H1 (cell line): ENCODE data around the gene LPCAT1. TPM values are rescaled to one million over a fixed set of nuclear protein-coding genes. Genes with fewer than 3 reads are reported as not detected.

Source experiments
- CTCF ChIA-PET: fragments of 300-600 bp; sonication (Branson Sonifier 250); formaldehyde crosslinking; loops from one replicate; lab custom pipeline; 2021; ENCODE audit not compliant: partially characterized antibody; lab: Charles Lee
- POLR2A ChIA-PET: fragments of 300-600 bp; sonication (Branson Sonifier 250); formaldehyde crosslinking; loops from one replicate; lab custom pipeline; 2021; ENCODE audit warnings: inconsistent platforms; ENCODE audit not compliant: partially characterized antibody; lab: Charles Lee
- DNase-seq, 2 experiments: peaks; one replicate each; pipeline versions ENCODE4 v3.0.0 to v3.0.0-alpha.2; 2010 to 2022; ENCODE audit warnings: low spot score in 2 of 2, low read depth in 1 of 2, mixed read lengths in 1 of 2
- FAIRE-seq: peaks from 2 replicates; lab custom pipeline; 2011; peaks lifted over from hg19 to GRCh38; lab: Jason Lieb, UNC
- H2AFZ ChIP-seq: 2 replicates; pipeline ENCODE4 v1.8.1; 2012; ENCODE audit warnings: low read length, inconsistent platforms
- H2AK5ac ChIP-seq: 2 replicates; pipeline ENCODE4 v1.6.1; 2013; ENCODE audit warnings: low read depth, low read length
- H2BK120ac ChIP-seq: replicated peaks from 2 replicates; pipeline ENCODE3; 2013; ENCODE audit warnings: low read depth, low read length, inconsistent platforms
- H2BK12ac ChIP-seq: 2 replicates; pipeline ENCODE4 v1.6.1; 2013; ENCODE audit warnings: low read depth, low read length
- H2BK15ac ChIP-seq: 2 replicates; pipeline ENCODE4 v1.6.1; 2013; ENCODE audit warnings: low read length
- H2BK20ac ChIP-seq: 2 replicates; pipeline ENCODE4 v1.6.1; 2013; ENCODE audit warnings: low read length
- H2BK5ac ChIP-seq: 2 replicates; pipeline ENCODE4 v1.6.1; 2013; ENCODE audit warnings: low read depth, low read length
- H3K14ac ChIP-seq: 2 replicates; pipeline ENCODE4 v1.6.1; 2013; ENCODE audit warnings: inconsistent platforms; ENCODE audit not compliant: insufficient read length
- H3K18ac ChIP-seq: 2 replicates; pipeline ENCODE4 v1.6.1; 2013; ENCODE audit warnings: low read length; ENCODE audit errors: extremely low read depth
- H3K23ac ChIP-seq: 2 replicates; pipeline ENCODE4 v1.6.1; 2013; ENCODE audit warnings: inconsistent platforms; ENCODE audit not compliant: insufficient read length
- H3K23me2 ChIP-seq: 2 replicates; pipeline ENCODE4 v1.6.1; 2013; ENCODE audit warnings: low read depth, low read length
- H3K27ac ChIP-seq: 2 replicates; pipeline ENCODE4 v1.6.1; 2011; ENCODE audit warnings: low read depth, low read length, inconsistent platforms
- H3K27me3 ChIP-seq, 4 experiments: replicated peaks in 1 of 4; 1 replicate in 1 of 4; 2 replicates in 3 of 4; pipeline versions ENCODE4 v1.6.1 to v1.8.1; 2011 to 2013; ENCODE audit warnings: low read length in 3 of 4, mild to moderate bottlenecking in 3 of 4, inconsistent platforms in 2 of 4, mixed read lengths in 2 of 4, moderate library complexity in 1 of 4; ENCODE audit not compliant: control insufficient read depth in 3 of 4, insufficient read depth in 3 of 4; ENCODE audit errors: extremely low read depth in 1 of 4
- H3K36me3 ChIP-seq, 4 experiments: 2 replicates each; pipeline versions ENCODE4 v1.6.1 to v1.8.1; 2011 to 2013; ENCODE audit warnings: mild to moderate bottlenecking in 4 of 4, low read length in 3 of 4, moderate library complexity in 2 of 4, control low read depth in 1 of 4, inconsistent platforms in 1 of 4; ENCODE audit not compliant: insufficient read depth in 4 of 4, control insufficient read depth in 2 of 4
- H3K4ac ChIP-seq: replicated peaks from 2 replicates; pipeline ENCODE3; 2013; ENCODE audit warnings: low read length, low read depth, mixed read lengths, inconsistent platforms; ENCODE audit not compliant: insufficient read length
- H3K4me1 ChIP-seq, 4 experiments: replicated peaks in 1 of 4; 1 replicate in 1 of 4; 2 replicates in 3 of 4; pipeline versions ENCODE4 v1.6.1 to v1.8.1; 2011 to 2013; ENCODE audit warnings: low read length in 3 of 4, inconsistent platforms in 2 of 4, mixed read lengths in 1 of 4; ENCODE audit not compliant: insufficient read depth in 4 of 4, control insufficient read depth in 3 of 4
- H3K4me2 ChIP-seq, 2 experiments: 2 replicates each; pipeline versions ENCODE4 v1.6.1 to v1.8.1; 2011 to 2013; ENCODE audit warnings: low read depth in 2 of 2, low read length in 2 of 2, control low read depth in 1 of 2, inconsistent platforms in 1 of 2, mild to moderate bottlenecking in 1 of 2; ENCODE audit not compliant: insufficient read depth in 1 of 2
- H3K4me3 ChIP-seq, 4 experiments: fragments of 200-600, 300-600 bp in 1 of 4; sonication (generic), shearing (Covaris generic), sonication (Bioruptor Twin) in 1 of 4; 2 replicates each; pipeline versions ENCODE4 v1.5.1 to v1.8.1; 2011 to 2016; ENCODE audit warnings: low read length in 4 of 4, low read depth in 3 of 4, control low read depth in 2 of 4, inconsistent platforms in 2 of 4, mild to moderate bottlenecking in 2 of 4, mixed read lengths in 1 of 4, moderate library complexity in 1 of 4; ENCODE audit not compliant: insufficient read depth in 2 of 4; ENCODE audit errors: extremely low read depth in 1 of 4
- H3K56ac ChIP-seq: replicated peaks from 2 replicates; pipeline ENCODE3; 2013; ENCODE audit warnings: low read depth, mild to moderate bottlenecking, mixed read lengths, low read length, inconsistent platforms; ENCODE audit not compliant: insufficient read length
- H3K79me1 ChIP-seq: 2 replicates; pipeline ENCODE4 v1.6.1; 2013; ENCODE audit warnings: low read depth, low read length, control low read depth
- H3K79me2 ChIP-seq, 2 experiments: 2 replicates each; pipeline versions ENCODE4 v1.6.1 to v1.8.1; 2012 to 2013; ENCODE audit warnings: low read length in 2 of 2, mild to moderate bottlenecking in 2 of 2, inconsistent platforms in 1 of 2; ENCODE audit not compliant: insufficient read depth in 2 of 2, control insufficient read depth in 1 of 2
- H3K9ac ChIP-seq, 4 experiments: replicated peaks in 1 of 4; 1 replicate in 1 of 4; 2 replicates in 3 of 4; pipeline versions ENCODE4 v1.6.1 to v1.8.1; 2011 to 2013; ENCODE audit warnings: low read depth in 3 of 4, low read length in 3 of 4, control low read depth in 2 of 4, mild to moderate bottlenecking in 2 of 4, moderate library complexity in 2 of 4, inconsistent platforms in 1 of 4; ENCODE audit errors: extremely low read depth in 1 of 4
- H3K9me3 ChIP-seq, 2 experiments: 2 replicates each; pipeline versions ENCODE4 v1.6.1 to v1.8.1; 2012 to 2013; ENCODE audit warnings: mild to moderate bottlenecking in 2 of 2, moderate library complexity in 2 of 2, control low read depth in 1 of 2, inconsistent platforms in 1 of 2, low read depth in 1 of 2, low read length in 1 of 2, mixed read lengths in 1 of 2; ENCODE audit not compliant: insufficient read depth in 2 of 2
- H4K20me1 ChIP-seq, 2 experiments: replicated peaks in 1 of 2; 2 replicates each; pipeline versions ENCODE3 to v1.8.1; 2011 to 2013; ENCODE audit warnings: inconsistent platforms in 2 of 2, low read length in 2 of 2, mild to moderate bottlenecking in 1 of 2; ENCODE audit not compliant: insufficient read depth in 2 of 2, control insufficient read depth in 1 of 2
- H4K5ac ChIP-seq: 2 replicates; pipeline ENCODE4 v1.6.1; 2013; ENCODE audit warnings: low read length, low read depth, mixed read lengths, inconsistent platforms; ENCODE audit not compliant: insufficient read length
- H4K8ac ChIP-seq: 2 replicates; pipeline ENCODE4 v1.8.0; 2013; ENCODE audit warnings: mild to moderate bottlenecking, moderate library complexity, low read length, inconsistent platforms; ENCODE audit not compliant: insufficient read depth; ENCODE audit errors: extremely low read depth
- H4K91ac ChIP-seq: replicated peaks from 2 replicates; pipeline ENCODE3; 2013; ENCODE audit warnings: low read length, mixed read lengths, inconsistent platforms; ENCODE audit not compliant: insufficient read length
- CBX5 ChIP-seq: fragments of 300-800, 300-1000 bp; sonication (generic); IDR thresholded peaks from 2 replicates; pipeline ENCODE4 v1.7.1; 2016; ENCODE audit warnings: antibody characterized with exemption, low read length, low read depth
- CHD2 ChIP-seq: IDR thresholded peaks from 2 replicates; pipeline ENCODE4 v1.6.1; 2012; ENCODE audit warnings: low read length, improper control_type of control experiment
- EP300 ChIP-seq, 2 experiments: IDR thresholded peaks; 1 replicate in 1 of 2; 2 replicates in 1 of 2; pipeline ENCODE4 v1.6.1; 2011 to 2012; ENCODE audit warnings: low read depth in 2 of 2, low read length in 2 of 2, mild to moderate bottlenecking in 2 of 2, borderline replicate concordance in 1 of 2, inconsistent platforms in 1 of 2, moderate library complexity in 1 of 2
- HDAC6 ChIP-seq: IDR thresholded peaks from one replicate; pipeline ENCODE4 v1.7.1; 2012; ENCODE audit warnings: low read depth, mild to moderate bottlenecking, inconsistent platforms, low read length, moderate library complexity
- KDM4A ChIP-seq: IDR thresholded peaks from one replicate; pipeline ENCODE4 v1.7.1; 2012; ENCODE audit warnings: low read depth, mild to moderate bottlenecking, moderate library complexity, low read length, inconsistent platforms; ENCODE audit not compliant: severe bottlenecking
- POU5F1 ChIP-seq: IDR thresholded peaks from 2 replicates; pipeline ENCODE4 v1.6.1; 2011; ENCODE audit warnings: low read depth, mild to moderate bottlenecking, low read length, moderate library complexity
- RFX5 ChIP-seq: IDR thresholded peaks from 2 replicates; pipeline ENCODE4 v1.6.1; 2011; ENCODE audit warnings: low read depth, low read length, improper control_type of control experiment, borderline replicate concordance
- SIN3A ChIP-seq, 2 experiments: IDR thresholded peaks in 1 of 2; conservative IDR thresholded peaks in 1 of 2; 2 replicates each; pipeline ENCODE4 v1.6.1; 2011 to 2012; ENCODE audit warnings: low read length in 2 of 2, improper control_type of control experiment in 1 of 2, low read depth in 1 of 2, mild to moderate bottlenecking in 1 of 2
- SP2 ChIP-seq: IDR thresholded peaks from 2 replicates; pipeline ENCODE4 v1.6.1; 2012; ENCODE audit warnings: mild to moderate bottlenecking, low read length, inconsistent platforms
- SUZ12 ChIP-seq: fragments of 200-600 bp; sonication (generic); IDR thresholded peaks from 2 replicates; pipeline ENCODE4 v1.6.1; 2012; ENCODE audit warnings: mild to moderate bottlenecking, inconsistent platforms, low read length, moderate library complexity, mixed read lengths
- TCF12 ChIP-seq: IDR thresholded peaks from 2 replicates; pipeline ENCODE4 v1.6.1; 2011; ENCODE audit warnings: low read depth, mild to moderate bottlenecking, low read length
- WGBS, 2 experiments: shearing (Covaris generic) in 1 of 2; methylation state at CpG; one replicate each; pipeline versions ENCODE4 v1.1.6 to v1.1.7; 2013 to 2015; ENCODE audit warnings: low lambda C conversion rate in 2 of 2, mixed read lengths in 2 of 2, inconsistent platforms in 1 of 2, low coverage in 1 of 2, missing lambda C conversion rate in 1 of 2; ENCODE audit not compliant: insufficient replicate concordance in 2 of 2, insufficient coverage in 1 of 2, insufficient read length in 1 of 2; ENCODE audit errors: extremely low coverage in 1 of 2, missing lambda C conversion rate in 1 of 2; 5-methylcytosine and 5-hydroxymethylcytosine counted together
- polyA plus RNA-seq, 7 experiments: library from polyadenylated mRNA; depleted of rRNA in 3 of 7; stranded (reverse) in 5 of 7; unstranded in 2 of 7; fragments of >200 nt in 5 of 7; fragments of 200-250 nt in 2 of 7; gene quantifications; 1 replicate in 5 of 7; 2 replicates in 1 of 7; 4 replicates in 1 of 7; pipeline versions ENCODE4 v1.2.1 to v1.2.3, GENCODE V29; 2011 to 2013; ENCODE audit warnings: missing spikeins in 2 of 7, mixed read lengths in 2 of 7
- total RNA-seq: library from RNA; stranded (reverse); fragmentation: NEBNext Ultra II Directional; extraction: Animal tissue kit (Norgen Biotek cat#: 25700); gene quantifications from 2 replicates; pipeline ENCODE4 v1.2.1, GENCODE V29; 2021
- TF ChIP-seq, protein P1 (sequence below): IDR thresholded peaks from 2 replicates; pipeline ENCODE4 v1.6.1; 2012; ENCODE audit warnings: inconsistent platforms

Gene LPCAT1
- total and polyA plus RNA-seq, 2 of the 8 experiments (the other 6 are each of a cell fraction or from before 2014, with no cell fraction given), result 107 to 260 TPM

DNA sequence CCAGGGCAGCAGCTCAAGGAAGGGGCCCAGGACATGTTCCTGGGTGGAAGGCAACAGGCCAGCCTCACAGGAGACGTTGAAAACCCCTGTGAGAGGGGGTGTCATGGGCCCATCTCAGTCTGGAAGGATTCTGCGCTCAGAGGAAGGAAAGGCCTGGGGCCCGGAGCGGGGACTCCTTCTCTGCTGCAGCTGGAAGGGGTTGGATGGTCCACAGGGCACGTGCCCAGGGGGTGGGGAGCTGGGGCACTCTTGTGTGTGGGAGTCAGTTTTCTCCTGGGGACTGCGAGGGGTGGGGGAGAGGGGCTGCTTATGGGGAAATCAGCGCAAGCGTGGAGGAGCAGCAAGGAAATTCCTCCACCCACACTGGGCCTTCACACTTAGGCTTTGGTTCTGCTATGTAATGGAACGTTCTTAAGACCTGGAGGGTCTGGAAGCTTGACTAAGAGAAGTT lies 2.9 kb upstream of the LPCAT1 start:
- Histone ChIP-seq H2AFZ (no peak overlapping the region), H2BK120ac (no peak overlapping the region)
- no peak for TF ChIP-seq RFX5
- TF ChIP-seq TCF12, result no peak
- TF ChIP-seq, protein P1, sequence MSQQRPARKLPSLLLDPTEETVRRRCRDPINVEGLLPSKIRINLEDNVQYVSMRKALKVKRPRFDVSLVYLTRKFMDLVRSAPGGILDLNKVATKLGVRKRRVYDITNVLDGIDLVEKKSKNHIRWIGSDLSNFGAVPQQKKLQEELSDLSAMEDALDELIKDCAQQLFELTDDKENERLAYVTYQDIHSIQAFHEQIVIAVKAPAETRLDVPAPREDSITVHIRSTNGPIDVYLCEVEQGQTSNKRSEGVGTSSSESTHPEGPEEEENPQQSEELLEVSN, result no peak
- TF ChIP-seq KDM4A, result no peak
- no peak for TF ChIP-seq HDAC6
- no peak for TF ChIP-seq SIN3A (conservative IDR thresholded peaks at IDR 0.05 in 1 of 2, IDR thresholded peaks at IDR 0.05 in 1 of 2; ENCODE audit: low read depth in 1 of 2, low read length in 2 of 2)
- TF ChIP-seq CBX5, result no peak
- no peak for TF ChIP-seq EP300 (IDR thresholded peaks at IDR 0.05; ENCODE audit: borderline replicate concordance in 1 of 2, low read depth in 2 of 2, low read length in 2 of 2)
- TF ChIP-seq CHD2, result no peak
- TF ChIP-seq SP2, result no peak
- no peak for TF ChIP-seq SUZ12
- no peak for TF ChIP-seq POU5F1

More for the DNA sequence above, 2.9 kb upstream of the LPCAT1 start:
- no peak overlapping the region for H4K5ac ChIP-seq
- no peak overlapping the region for H3K56ac ChIP-seq
- H2BK20ac ChIP-seq, result no peak overlapping the region
- no peak overlapping the region for H4K91ac ChIP-seq
- CTCF ChIA-PET, result interaction anchor here (1.3 to 3.1 kb wide), 4 partner anchors 11 to 25 kb away, joined by 3 to 15 read pairs (median 4); no protein-coding TSS in a partner anchor
- H4K8ac ChIP-seq, result no peak overlapping the region; the same call in 1 of the 2 replicates
- 0 out of 2 replicates have a peak overlapping the region, but pooled peaks have one; percentile 39 for H2BK12ac ChIP-seq
- H4K20me1 ChIP-seq, result peaks cover 2 to 9% of the 10 kb centered on the region in 2 experiments
- no peak overlapping the region for H3K27ac ChIP-seq
- no peak overlapping the region for H3K4me3 ChIP-seq
- WGBS, 2 experiments, result 84% methylated on average over 6 of the region's 9 CpGs; no CpG with 5 or more reads in 1 of the 2 experiments
- H3K23me2 ChIP-seq, result peaks cover 13% of the 10 kb centered on the region; the same call in 1 of the 2 replicates
- FAIRE-seq (no peak), DNase-seq (no peak)
- H3K79me1 ChIP-seq, result peaks cover 3% of the 10 kb centered on the region; the same call in 1 of the 2 replicates
- peaks cover 15 to 19% of the 10 kb centered on the region in 2 experiments; a peak in 3 of 4 replicates for H3K79me2 ChIP-seq
- H2BK5ac ChIP-seq, result no peak overlapping the region
- H2AK5ac ChIP-seq, result 0 out of 2 replicates have a peak overlapping the region, but pooled peaks have one; percentile 13
- H3K9me3 ChIP-seq, result no peaks in the 10 kb centered on the region
- no peaks in the 10 kb centered on the region; a peak in 1 of 7 replicates for H3K27me3 ChIP-seq
- no peak overlapping the region for H3K4ac ChIP-seq
- no peak overlapping the region for H3K23ac ChIP-seq
- H3K4me1 ChIP-seq, result peaks cover 0 to 14% (median 11%) of the 10 kb centered on the region in 4 experiments; a peak in 6 of 7 replicates
- H3K14ac ChIP-seq, result no peak overlapping the region
- no peak overlapping the region for H3K18ac ChIP-seq
- no peak overlapping the region for H2BK15ac ChIP-seq
- H3K36me3 ChIP-seq, result no peaks in the 10 kb centered on the region
- H3K9ac ChIP-seq, result no peak overlapping the region
- POLR2A ChIA-PET, result interaction anchor here (1.0 to 6.0 kb wide), 3 partner anchors 10 to 13 kb away, joined by 3 to 54 read pairs (median 5); no protein-coding TSS in a partner anchor
- H3K4me2 ChIP-seq, result no peak overlapping the region
